H1 (cell line): ENCODE data around the gene PUSL1. TPM values are rescaled to one million over a fixed set of nuclear protein-coding genes. Genes with fewer than 3 reads are reported as not detected.

Experiments used
- HDAC6 ChIP-seq: IDR thresholded peaks from one replicate; pipeline ENCODE4 v1.7.1; 2012; ENCODE audit warnings: low read depth, mild to moderate bottlenecking, inconsistent platforms, low read length, moderate library complexity
- RAD21 ChIP-seq, 2 experiments: IDR thresholded peaks in 1 of 2; conservative IDR thresholded peaks in 1 of 2; 2 replicates each; pipeline ENCODE4 v1.6.1; 2011; ENCODE audit warnings: low read depth in 2 of 2, low read length in 2 of 2, improper control_type of control experiment in 1 of 2, inconsistent platforms in 1 of 2, mild to moderate bottlenecking in 1 of 2, moderate library complexity in 1 of 2
- SP4 ChIP-seq: IDR thresholded peaks from 2 replicates; pipeline ENCODE4 v1.6.1; 2012; ENCODE audit warnings: low read length, inconsistent platforms
- polyA plus RNA-seq, 7 experiments: library from polyadenylated mRNA; depleted of rRNA in 3 of 7; stranded (reverse) in 5 of 7; unstranded in 2 of 7; fragments of >200 nt in 5 of 7; fragments of 200-250 nt in 2 of 7; gene quantifications; 1 replicate in 5 of 7; 2 replicates in 1 of 7; 4 replicates in 1 of 7; pipeline versions ENCODE4 v1.2.1 to v1.2.3, GENCODE V29; 2011 to 2013; ENCODE audit warnings: missing spikeins in 2 of 7, mixed read lengths in 2 of 7
- total RNA-seq: library from RNA; stranded (reverse); fragmentation: NEBNext Ultra II Directional; extraction: Animal tissue kit (Norgen Biotek cat#: 25700); gene quantifications from 2 replicates; pipeline ENCODE4 v1.2.1, GENCODE V29; 2021

Gene PUSL1
- total and polyA plus RNA-seq, 2 of the 8 experiments (the other 6 are each of a cell fraction or from before 2014, with no cell fraction given), result 38.8 to 87.4 TPM

GRCh38 chr1:1273209-1273511 is 35.2 kb upstream of the PUSL1 start (continued):
- TF ChIP-seq RAD21 (IDR thresholded peaks at IDR 0.05 in 1 of 2, conservative IDR thresholded peaks at IDR 0.05 in 1 of 2; ENCODE audit: low read depth in 2 of 2, low read length in 2 of 2) (no peak), HDAC6 (no peak), SP4 (no peak)
- TF ChIP-seq, all 59 proteins: peak for 0
